ENCODE results near the gene DHRS7C.

The DHRS7C gene

DNA sequence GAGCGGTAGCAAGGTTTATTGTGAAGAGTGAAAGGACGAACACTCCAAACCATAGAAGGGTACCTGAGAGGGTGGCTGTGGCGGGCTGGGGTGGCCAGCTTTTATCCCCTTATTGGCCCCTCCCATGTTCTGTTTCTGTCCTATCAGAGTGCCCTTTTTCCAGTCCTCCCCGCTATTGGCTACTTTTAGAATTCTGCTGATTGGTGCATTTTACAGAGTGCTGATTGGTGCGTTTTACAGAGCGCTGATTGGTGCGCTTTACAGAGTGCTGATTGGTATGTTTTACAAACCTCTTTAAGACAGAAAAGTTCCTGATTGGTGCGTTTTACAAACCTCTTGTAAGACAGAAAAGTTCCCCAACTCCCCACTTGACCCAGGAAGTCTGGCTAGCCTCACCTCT, 18.0 kb upstream of the DHRS7C start:
- no peak overlapping the region for H3K9ac ChIP-seq (ENCODE audit: insufficient read length, low read depth)
- H3K4me3 ChIP-seq (ENCODE audit: insufficient read length, low read depth) = no peak overlapping the region
- no peaks in the 10 kb centered on the region for H3K4me1 ChIP-seq (ENCODE audit: insufficient read depth, insufficient read length)
- no peak for DNase-seq (ENCODE audit: low read depth, low spot score)
- no peak for TF ChIP-seq YY1 (IDR thresholded peaks at IDR 0.05; ENCODE audit: insufficient read depth, insufficient read length)
- no peak for TF ChIP-seq ZNF274 (IDR thresholded peaks at IDR 0.05; ENCODE audit: low read depth, low read length)
- TF ChIP-seq SUZ12 (IDR thresholded peaks at IDR 0.05; ENCODE audit: extremely low read depth, insufficient read depth, insufficient read length) = no peak
- H3K9me3 ChIP-seq (ENCODE audit: insufficient read depth, low read length) = 0 out of 2 replicates have a peak, but pooled peaks cover 4% of the 10 kb centered on the region
- H3K27me3 ChIP-seq (ENCODE audit: insufficient read depth, insufficient read length) = no peaks in the 10 kb centered on the region
- no peaks in the 10 kb centered on the region for H3K36me3 ChIP-seq (ENCODE audit: insufficient read depth, insufficient read length, low read length)

DNA sequence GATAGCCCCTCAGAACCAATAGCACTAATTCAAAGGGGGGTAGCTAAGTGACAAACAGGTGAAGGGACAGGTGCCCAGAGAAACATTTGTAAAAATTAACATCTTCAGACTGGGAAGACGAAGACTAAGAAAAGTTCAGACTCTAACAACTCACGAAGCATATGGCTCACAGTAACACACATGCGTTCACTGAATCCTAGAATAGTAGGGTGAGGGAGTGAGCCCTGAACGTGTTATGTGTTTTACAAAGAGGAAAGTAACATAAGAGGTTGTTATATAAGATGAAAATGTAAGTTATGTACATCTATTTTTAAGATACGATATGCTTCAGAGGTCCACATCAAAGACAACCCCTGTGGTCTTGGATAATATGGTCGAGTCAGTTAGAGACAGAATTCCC, 15.3 kb upstream of the DHRS7C start:
- DNase-seq (ENCODE audit: low read depth, low spot score) = no peak
- TF ChIP-seq ZNF274 (IDR thresholded peaks at IDR 0.05; ENCODE audit: low read depth, low read length) (no peak), SUZ12 (IDR thresholded peaks at IDR 0.05; ENCODE audit: extremely low read depth, insufficient read depth, insufficient read length) (no peak), YY1 (IDR thresholded peaks at IDR 0.05; ENCODE audit: insufficient read depth, insufficient read length) (no peak)
- Histone ChIP-seq H3K4me3 (ENCODE audit: insufficient read length, low read depth) (no peak overlapping the region), H3K9ac (ENCODE audit: insufficient read length, low read depth) (no peak overlapping the region), H3K36me3 (ENCODE audit: insufficient read depth, insufficient read length, low read length) (no peaks in the 10 kb centered on the region), H3K9me3 (ENCODE audit: insufficient read depth, low read length) (0 out of 2 replicates have a peak, but pooled peaks cover 4% of the 10 kb centered on the region), H3K27me3 (ENCODE audit: insufficient read depth, insufficient read length) (no peaks in the 10 kb centered on the region), H3K4me1 (ENCODE audit: insufficient read depth, insufficient read length) (peaks cover 3% of the 10 kb centered on the region)

DNA sequence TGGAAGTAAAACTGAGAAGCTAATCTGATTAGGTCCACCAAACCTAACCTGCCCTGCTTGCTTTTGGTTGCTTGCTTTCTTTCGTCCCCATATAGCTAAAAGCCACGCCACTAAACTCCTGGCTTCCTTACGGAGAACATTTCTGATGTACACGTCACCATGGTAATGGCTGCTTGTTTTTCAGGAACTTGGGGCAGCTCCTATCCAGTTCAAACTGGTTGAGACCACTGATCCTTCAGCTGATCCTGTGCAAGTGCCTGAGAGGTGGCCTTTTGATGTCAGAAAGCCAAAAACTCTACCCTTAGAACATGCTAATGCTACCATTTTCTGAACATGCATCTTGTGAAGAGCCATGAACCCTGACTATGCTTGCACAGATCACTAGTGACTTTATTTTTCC, 14.4 kb upstream of the DHRS7C start:
- no peaks in the 10 kb centered on the region for H3K27me3 ChIP-seq (ENCODE audit: insufficient read depth, insufficient read length)
- H3K36me3 ChIP-seq (ENCODE audit: insufficient read depth, insufficient read length, low read length) = no peaks in the 10 kb centered on the region
- no peak for TF ChIP-seq ZNF274 (IDR thresholded peaks at IDR 0.05; ENCODE audit: low read depth, low read length)
- no peak for TF ChIP-seq YY1 (IDR thresholded peaks at IDR 0.05; ENCODE audit: insufficient read depth, insufficient read length)
- no peak for TF ChIP-seq SUZ12 (IDR thresholded peaks at IDR 0.05; ENCODE audit: extremely low read depth, insufficient read depth, insufficient read length)
- H3K9me3 ChIP-seq (ENCODE audit: insufficient read depth, low read length) = 0 out of 2 replicates have a peak, but pooled peaks cover 4% of the 10 kb centered on the region
- DNase-seq (ENCODE audit: low read depth, low spot score) = no peak
- H3K4me1 ChIP-seq (ENCODE audit: insufficient read depth, insufficient read length) = peaks cover 3% of the 10 kb centered on the region
- no peak overlapping the region for H3K9ac ChIP-seq (ENCODE audit: insufficient read length, low read depth)
- H3K4me3 ChIP-seq (ENCODE audit: insufficient read length, low read depth) = no peak overlapping the region

GRCh38 chr17:9802697-9803096, 11.3 kb upstream of the DHRS7C start:
- no peak for TF ChIP-seq YY1 (IDR thresholded peaks at IDR 0.05; ENCODE audit: insufficient read depth, insufficient read length)
- TF ChIP-seq ZNF274 (IDR thresholded peaks at IDR 0.05; ENCODE audit: low read depth, low read length) = no peak
- no peak for TF ChIP-seq SUZ12 (IDR thresholded peaks at IDR 0.05; ENCODE audit: extremely low read depth, insufficient read depth, insufficient read length)
- H3K4me1 ChIP-seq (ENCODE audit: insufficient read depth, insufficient read length) = peaks cover 3% of the 10 kb centered on the region
- H3K27me3 ChIP-seq (ENCODE audit: insufficient read depth, insufficient read length) = no peaks in the 10 kb centered on the region
- no peak overlapping the region for H3K9ac ChIP-seq (ENCODE audit: insufficient read length, low read depth)
- H3K36me3 ChIP-seq (ENCODE audit: insufficient read depth, insufficient read length, low read length) = no peaks in the 10 kb centered on the region
- no peak overlapping the region for H3K4me3 ChIP-seq (ENCODE audit: insufficient read length, low read depth)
- H3K9me3 ChIP-seq (ENCODE audit: insufficient read depth, low read length) = no peaks in the 10 kb centered on the region
- no peak for DNase-seq (ENCODE audit: low read depth, low spot score)

DNA sequence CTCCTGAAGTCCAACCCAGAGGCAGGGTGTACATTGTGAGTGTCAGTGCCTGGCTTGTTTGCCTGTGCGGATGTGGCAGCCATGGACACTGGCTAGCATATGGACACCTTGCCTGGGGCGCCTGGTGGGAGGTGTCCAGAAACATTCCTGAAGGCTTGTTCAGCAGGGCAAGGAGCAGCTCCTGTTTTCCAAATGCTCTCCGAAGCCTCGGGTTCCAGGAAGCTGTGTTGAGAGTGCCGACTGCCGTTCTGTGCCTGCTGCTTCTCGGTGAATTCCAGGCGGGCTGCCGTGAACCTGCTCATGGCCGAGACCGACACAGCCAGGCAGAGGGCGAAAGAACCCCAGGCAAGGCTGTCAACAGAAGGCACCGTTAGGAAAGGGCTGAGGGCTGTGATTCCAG, 10.9 kb upstream of the DHRS7C start:
- Histone ChIP-seq H3K4me1 (ENCODE audit: insufficient read depth, insufficient read length) (peaks cover 3% of the 10 kb centered on the region), H3K27me3 (ENCODE audit: insufficient read depth, insufficient read length) (no peaks in the 10 kb centered on the region), H3K9me3 (ENCODE audit: insufficient read depth, low read length) (no peaks in the 10 kb centered on the region), H3K4me3 (ENCODE audit: insufficient read length, low read depth) (no peak overlapping the region), H3K9ac (ENCODE audit: insufficient read length, low read depth) (no peak overlapping the region), H3K36me3 (ENCODE audit: insufficient read depth, insufficient read length, low read length) (no peaks in the 10 kb centered on the region)
- no peak for DNase-seq (ENCODE audit: low read depth, low spot score)
- TF ChIP-seq SUZ12 (IDR thresholded peaks at IDR 0.05; ENCODE audit: extremely low read depth, insufficient read depth, insufficient read length) (no peak), ZNF274 (IDR thresholded peaks at IDR 0.05; ENCODE audit: low read depth, low read length) (no peak), YY1 (IDR thresholded peaks at IDR 0.05; ENCODE audit: insufficient read depth, insufficient read length) (no peak)

- TF ChIP-seq YY1 (IDR thresholded peaks at IDR 0.05; ENCODE audit: insufficient read depth, insufficient read length) = no peak
- no peak for TF ChIP-seq ZNF274 (IDR thresholded peaks at IDR 0.05; ENCODE audit: low read depth, low read length)
- TF ChIP-seq SUZ12 (IDR thresholded peaks at IDR 0.05; ENCODE audit: extremely low read depth, insufficient read depth, insufficient read length) = no peak
- DNase-seq (ENCODE audit: low read depth, low spot score) = no peak
- H3K9ac ChIP-seq (ENCODE audit: insufficient read length, low read depth) = no peak overlapping the region
Observed at GRCh38 chr17:9801505-9801904, 10.1 kb upstream of the DHRS7C start.

GRCh38 chr17:9798724-9799123, 7.3 kb upstream of the DHRS7C start:
- TF ChIP-seq YY1 (IDR thresholded peaks at IDR 0.05; ENCODE audit: insufficient read depth, insufficient read length) (no peak), ZNF274 (IDR thresholded peaks at IDR 0.05; ENCODE audit: low read depth, low read length) (no peak), SUZ12 (IDR thresholded peaks at IDR 0.05; ENCODE audit: extremely low read depth, insufficient read depth, insufficient read length) (no peak)
- Histone ChIP-seq H3K4me3 (ENCODE audit: insufficient read length, low read depth) (no peak overlapping the region), H3K9ac (ENCODE audit: insufficient read length, low read depth) (no peak overlapping the region), H3K9me3 (ENCODE audit: insufficient read depth, low read length) (no peaks in the 10 kb centered on the region), H3K36me3 (ENCODE audit: insufficient read depth, insufficient read length, low read length) (no peaks in the 10 kb centered on the region), H3K27me3 (ENCODE audit: insufficient read depth, insufficient read length) (no peaks in the 10 kb centered on the region), H3K4me1 (ENCODE audit: insufficient read depth, insufficient read length) (peaks cover 3% of the 10 kb centered on the region)
- no peak for DNase-seq (ENCODE audit: low read depth, low spot score)

More at GRCh38 chr17:9801505-9801904, 10.1 kb upstream of the DHRS7C start:
- no peaks in the 10 kb centered on the region for H3K36me3 ChIP-seq (ENCODE audit: insufficient read depth, insufficient read length, low read length)
- H3K9me3 ChIP-seq (ENCODE audit: insufficient read depth, low read length) = no peaks in the 10 kb centered on the region
- H3K27me3 ChIP-seq (ENCODE audit: insufficient read depth, insufficient read length) = no peaks in the 10 kb centered on the region
- H3K4me1 ChIP-seq (ENCODE audit: insufficient read depth, insufficient read length) = peaks cover 3% of the 10 kb centered on the region
- H3K4me3 ChIP-seq (ENCODE audit: insufficient read length, low read depth) = no peak overlapping the region
